ENCODE data around the gene AMMECR1L. TPM values are rescaled to one million over a fixed set of nuclear protein-coding genes. Genes with fewer than 3 reads are reported as not detected.

AMMECR1L gene
- total RNA-seq, 4 donors from 2014 or later, result 12.4 to 15.0 (median 14.1) TPM

GRCh38 chr2:127874378-127875269 is 11.1 kb downstream of the AMMECR1L start:
- H3K9me3 ChIP-seq, result no peaks in the 10 kb centered on the region
- peaks cover 0 to 61% of the 10 kb centered on the region in 2 donors for H3K36me3 ChIP-seq
- no peak for TF ChIP-seq POLR2A (IDR thresholded peaks at IDR 0.05)
- TF ChIP-seq POLR2AphosphoS5 (IDR thresholded peaks at IDR 0.05), result no peak
- no peak for TF ChIP-seq EP300 (IDR thresholded peaks at IDR 0.05)
- no peak for TF ChIP-seq CTCF (IDR thresholded peaks at IDR 0.05)
- H3K4me3 ChIP-seq, result no peak overlapping the region
- H3K4me1 ChIP-seq, result peaks cover 0 to 40% (median 5%) of the 10 kb centered on the region in 3 donors
- no peak overlapping the region for H3K27ac ChIP-seq
- no peak for ATAC-seq
- no peaks in the 10 kb centered on the region for H3K27me3 ChIP-seq
- 70 to 73% methylated on average over 5 to 7 of the region's 7 CpGs for WGBS, 2 donors (ENCODE audit: low coverage in 1 of 2)

- WGBS, 2 donors (ENCODE audit: low coverage in 1 of 2), result 60 to 77% methylated on average over 1 to 6 of the region's 14 CpGs
- peaks cover 0 to 36% (median 5%) of the 10 kb centered on the region in 3 donors for H3K4me1 ChIP-seq
- ATAC-seq, result no peak
- no peaks in the 10 kb centered on the region for H3K27me3 ChIP-seq
- H3K4me3 ChIP-seq, result no peak overlapping the region
- TF ChIP-seq CTCF (IDR thresholded peaks at IDR 0.05), result no peak
- TF ChIP-seq POLR2AphosphoS5 (IDR thresholded peaks at IDR 0.05), result no peak
- no peak for TF ChIP-seq POLR2A (IDR thresholded peaks at IDR 0.05)
- TF ChIP-seq EP300 (IDR thresholded peaks at IDR 0.05), result no peak
- no peak overlapping the region for H3K27ac ChIP-seq
- H3K36me3 ChIP-seq, result peaks cover 0 to 69% of the 10 kb centered on the region in 2 donors
- H3K9me3 ChIP-seq, result no peaks in the 10 kb centered on the region
Observed at GRCh38 chr2:127873707-127874303, 12.0 kb downstream of the AMMECR1L start.

- TF ChIP-seq POLR2A (IDR thresholded peaks at IDR 0.05) (no peak), EP300 (IDR thresholded peaks at IDR 0.05) (no peak), POLR2AphosphoS5 (IDR thresholded peaks at IDR 0.05) (no peak), CTCF (IDR thresholded peaks at IDR 0.05) (no peak)
- H3K4me3 ChIP-seq, result no peak overlapping the region
- peaks cover 0 to 26% (median 5%) of the 10 kb centered on the region in 3 donors for H3K4me1 ChIP-seq
- no peak for ATAC-seq
- H3K9me3 ChIP-seq, result no peaks in the 10 kb centered on the region
- peaks cover 0 to 73% of the 10 kb centered on the region in 2 donors for H3K36me3 ChIP-seq
- no peaks in the 10 kb centered on the region for H3K27me3 ChIP-seq
- no peak overlapping the region for H3K27ac ChIP-seq
Observed at GRCh38 chr2:127872354-127872753, 13.4 kb downstream of the AMMECR1L start.

GRCh38 chr2:127865926-127866325 is 19.8 kb downstream of the AMMECR1L start:
- Histone ChIP-seq H3K27me3 (no peaks in the 10 kb centered on the region), H3K4me1 (no peaks in the 10 kb centered on the region), H3K27ac (no peak overlapping the region), H3K9me3 (no peaks in the 10 kb centered on the region), H3K36me3 (peaks cover 0 to 80% of the 10 kb centered on the region in 2 donors), H3K4me3 (no peak overlapping the region)
- ATAC-seq, result no peak
- TF ChIP-seq POLR2A (IDR thresholded peaks at IDR 0.05) (no peak), POLR2AphosphoS5 (IDR thresholded peaks at IDR 0.05) (no peak), EP300 (IDR thresholded peaks at IDR 0.05) (no peak), CTCF (IDR thresholded peaks at IDR 0.05) (no peak)
